ENCODE measurements around the gene RPP14.

RPP14 gene

GRCh38 chr3:58305882-58306711, at the start of gene RPP14, which contains the start of gene HTD2 (continued):
- TF ChIP-seq SALL2 (tag by site-specific recombination; IDR thresholded peaks at IDR 0.05; ENCODE audit: borderline replicate concordance) (0 out of 2 replicates have a peak, but pooled peaks have one; percentile 56), ZNF398 (tag by site-specific recombination; IDR thresholded peaks at IDR 0.05) (peak; percentile 26; the same call in 1 of the 2 replicates), ZNF501 (tag by site-specific recombination; IDR thresholded peaks at IDR 0.05) (peak; percentile 81), ZNF155 (tag by site-specific recombination; IDR thresholded peaks at IDR 0.05) (no peak), GLIS1 (tag by site-specific recombination; IDR thresholded peaks at IDR 0.05) (peak; percentile 43), SETDB1 (IDR thresholded peaks at IDR 0.05; ENCODE audit: insufficient read length, low read length) (no peak), MZF1 (tag by site-specific recombination; IDR thresholded peaks at IDR 0.05; ENCODE audit: borderline replicate concordance) (no peak), ZSCAN30 (tag by site-specific recombination; IDR thresholded peaks at IDR 0.05) (peak; percentile 69; the same call in 1 of the 2 replicates), ZBTB17 (tag by site-specific recombination; IDR thresholded peaks at IDR 0.05) (peak; percentile 89), ZNF175 (tag by site-specific recombination; IDR thresholded peaks at IDR 0.05) (no peak), ZNF830 (tag by site-specific recombination; IDR thresholded peaks at IDR 0.05; ENCODE audit: low read depth) (no peak), ZNF76 (tag by site-specific recombination; IDR thresholded peaks at IDR 0.05; ENCODE audit: borderline replicate concordance, low read depth) (peak; percentile 69), ZNF211 (tag by site-specific recombination; IDR thresholded peaks at IDR 0.05; ENCODE audit: low read depth) (no peak), ZNF664 (tag by site-specific recombination; IDR thresholded peaks at IDR 0.05) (no peak), ZNF585B (tag by site-specific recombination; IDR thresholded peaks at IDR 0.05) (no peak), ZNF404 (tag by site-specific recombination; IDR thresholded peaks at IDR 0.05) (no peak), ZNF133 (tag by site-specific recombination; IDR thresholded peaks at IDR 0.05) (peak; percentile 14; the same call in 1 of the 2 replicates), ZNF248 (tag by site-specific recombination; IDR thresholded peaks at IDR 0.05) (no peak), ZNF621 (tag by site-specific recombination; IDR thresholded peaks at IDR 0.05) (no peak), BCL6B (tag by site-specific recombination; IDR thresholded peaks at IDR 0.05) (no peak), ZNF292 (tag by site-specific recombination; IDR thresholded peaks at IDR 0.05; ENCODE audit: borderline replicate concordance, low read depth) (no peak), ZNF433 (tag by site-specific recombination; IDR thresholded peaks at IDR 0.05; ENCODE audit: low read depth) (no peak), ZNF610 (tag by site-specific recombination; IDR thresholded peaks at IDR 0.05; ENCODE audit: borderline replicate concordance) (peak; percentile 71), ZNF658 (tag by site-specific recombination; IDR thresholded peaks at IDR 0.05) (no peak), ZNF335 (tag by site-specific recombination; conservative IDR thresholded peaks at IDR 0.05) (peak; percentile 92), ZNF785 (tag by site-specific recombination; IDR thresholded peaks at IDR 0.05) (no peak), KLF9 (tag by site-specific recombination; IDR thresholded peaks at IDR 0.05; ENCODE audit: low read depth) (peak; percentile 25; the same call in 1 of the 2 replicates), ZNF140 (tag by site-specific recombination; IDR thresholded peaks at IDR 0.05) (no peak), ZSCAN23 (tag by site-specific recombination; IDR thresholded peaks at IDR 0.05) (no peak), HOXA7 (CRISPR knock-in tag; IDR thresholded peaks at IDR 0.05; ENCODE audit: borderline replicate concordance) (no peak), ZNF157 (tag by site-specific recombination; IDR thresholded peaks at IDR 0.05) (no peak), ZNF138 (tag by site-specific recombination; IDR thresholded peaks at IDR 0.05; ENCODE audit: borderline replicate concordance) (no peak)
- TF ChIP-seq, protein P1, sequence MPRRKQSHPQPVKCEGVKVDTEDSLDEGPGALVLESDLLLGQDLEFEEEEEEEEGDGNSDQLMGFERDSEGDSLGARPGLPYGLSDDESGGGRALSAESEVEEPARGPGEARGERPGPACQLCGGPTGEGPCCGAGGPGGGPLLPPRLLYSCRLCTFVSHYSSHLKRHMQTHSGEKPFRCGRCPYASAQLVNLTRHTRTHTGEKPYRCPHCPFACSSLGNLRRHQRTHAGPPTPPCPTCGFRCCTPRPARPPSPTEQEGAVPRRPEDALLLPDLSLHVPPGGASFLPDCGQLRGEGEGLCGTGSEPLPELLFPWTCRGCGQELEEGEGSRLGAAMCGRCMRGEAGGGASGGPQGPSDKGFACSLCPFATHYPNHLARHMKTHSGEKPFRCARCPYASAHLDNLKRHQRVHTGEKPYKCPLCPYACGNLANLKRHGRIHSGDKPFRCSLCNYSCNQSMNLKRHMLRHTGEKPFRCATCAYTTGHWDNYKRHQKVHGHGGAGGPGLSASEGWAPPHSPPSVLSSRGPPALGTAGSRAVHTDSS (tag by site-specific recombination; IDR thresholded peaks at IDR 0.05) = no peak
- TF ChIP-seq, protein P2, sequence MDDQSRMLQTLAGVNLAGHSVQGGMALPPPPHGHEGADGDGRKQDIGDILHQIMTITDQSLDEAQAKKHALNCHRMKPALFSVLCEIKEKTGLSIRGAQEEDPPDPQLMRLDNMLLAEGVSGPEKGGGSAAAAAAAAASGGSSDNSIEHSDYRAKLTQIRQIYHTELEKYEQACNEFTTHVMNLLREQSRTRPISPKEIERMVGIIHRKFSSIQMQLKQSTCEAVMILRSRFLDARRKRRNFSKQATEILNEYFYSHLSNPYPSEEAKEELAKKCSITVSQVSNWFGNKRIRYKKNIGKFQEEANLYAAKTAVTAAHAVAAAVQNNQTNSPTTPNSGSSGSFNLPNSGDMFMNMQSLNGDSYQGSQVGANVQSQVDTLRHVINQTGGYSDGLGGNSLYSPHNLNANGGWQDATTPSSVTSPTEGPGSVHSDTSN (CRISPR knock-in tag; IDR thresholded peaks at IDR 0.05) = no peak
- TF ChIP-seq, protein P3, sequence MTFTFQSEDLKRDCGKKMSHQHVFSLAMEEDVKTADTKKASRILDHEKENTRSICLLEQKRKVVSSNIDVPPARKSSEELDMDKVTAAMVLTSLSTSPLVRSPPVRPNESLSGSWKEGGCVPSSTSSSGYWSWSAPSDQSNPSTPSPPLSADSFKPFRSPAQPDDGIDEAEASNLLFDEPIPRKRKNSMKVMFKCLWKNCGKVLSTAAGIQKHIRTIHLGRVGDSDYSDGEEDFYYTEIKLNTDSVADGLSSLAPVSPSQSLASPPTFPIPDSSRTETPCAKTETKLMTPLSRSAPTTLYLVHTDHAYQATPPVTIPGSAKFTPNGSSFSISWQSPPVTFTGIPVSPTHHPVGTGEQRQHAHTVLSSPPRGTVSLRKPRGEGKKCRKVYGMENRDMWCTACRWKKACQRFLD (tag by site-specific recombination; IDR thresholded peaks at IDR 0.05) = no peak

All from HEK293 (cell line).